Diencephalon (tissue), 1 donor: Measurements from ENCODE around the gene COX7B2. TPM values are rescaled to one million over a fixed set of nuclear protein-coding genes. Genes with fewer than 3 reads are reported as not detected.

Source experiments
- total RNA-seq: library from RNA; depleted of rRNA; stranded (reverse); fragments of >200 nt; gene quantifications from one replicate; pipeline ENCODE4 v1.2.3, GENCODE V29; 2014

The COX7B2 gene, protein sequence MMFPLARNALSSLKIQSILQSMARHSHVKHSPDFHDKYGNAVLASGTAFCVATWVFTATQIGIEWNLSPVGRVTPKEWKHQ
- total RNA-seq, result not detected

GRCh38 chr4:46909078-46909477 is at the start of gene COX7B2:
TSS of gene COX7B2 (minus strand) at chr4:46909245. CDS start at chr4:46735192, 174,053 bp downstream.

Other genes with a start within 250 kb of the COX7B2 start
- gene GABRA4, start 84.3 kb upstream of the COX7B2 start, total RNA-seq, result 19.1 TPM
- 120 TPM for gene GABRB1, start 122.3 kb upstream of the COX7B2 start, total RNA-seq